ENCODE measurements around the gene KBTBD12. TPM values are rescaled to one million over a fixed set of nuclear protein-coding genes. Genes with fewer than 3 reads are reported as not detected.

The KBTBD12 gene
- total and polyA plus RNA-seq, 2 of the 13 experiments (the other 11 are each of a cell fraction or from before 2014, with no cell fraction given), result not detected

DNA sequence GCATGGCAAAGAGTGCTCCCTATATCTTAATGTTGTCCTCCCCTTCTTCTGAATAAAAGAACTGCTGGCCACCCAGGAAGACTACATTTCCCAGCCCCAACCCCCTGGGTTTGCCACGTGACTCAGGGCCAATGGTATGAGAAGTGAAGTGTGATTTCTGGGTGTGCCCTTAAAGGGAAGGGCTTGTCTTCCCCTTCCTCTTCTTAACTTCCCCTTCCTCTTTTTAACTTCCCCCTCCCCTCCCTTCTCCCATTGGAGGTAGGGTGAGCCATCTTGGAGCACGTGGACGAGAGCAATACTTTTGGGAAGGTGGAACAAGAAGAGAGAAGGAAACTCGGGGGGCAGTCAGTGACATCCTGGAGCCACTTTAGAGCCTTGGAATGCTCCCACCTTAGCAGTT is 6.8 kb upstream of the KBTBD12 start:
- POLR2A ChIA-PET, result no interaction called here
- Histone ChIP-seq H3K27ac (ENCODE audit: extremely low read length, insufficient read depth, low read length) (no peak overlapping the region), H3K36me3 (replicated peaks in 1 of 2; ENCODE audit: control insufficient read depth in 1 of 2, insufficient read depth in 2 of 2, low read length in 2 of 2) (no peaks in the 10 kb centered on the region), H4K20me1 (ENCODE audit: insufficient read depth, low read length) (no peaks in the 10 kb centered on the region), H3K9ac (ENCODE audit: insufficient read depth, low read depth, low read length) (no peak overlapping the region), H3K4me3 (replicated peaks in 1 of 3; ENCODE audit: insufficient read depth in 1 of 3, low read depth in 2 of 3, low read length in 3 of 3) (no peak overlapping the region), H3K4me2 (ENCODE audit: low read depth, low read length) (no peak overlapping the region), H3K4me1 (ENCODE audit: insufficient read depth, low read length) (no peaks in the 10 kb centered on the region), H2AFZ (ENCODE audit: low read length) (no peak overlapping the region), H3K79me2 (ENCODE audit: insufficient read depth, low read length) (no peaks in the 10 kb centered on the region), H3K9me3 (ENCODE audit: low read length) (no peaks in the 10 kb centered on the region), H3K27me3 (ENCODE audit: control insufficient read depth in 1 of 2, insufficient read depth in 2 of 2, low read length in 2 of 2) (no peaks in the 10 kb centered on the region; a peak in 2 of 5 replicates)
- CTCF ChIA-PET (ENCODE audit: low intra/inter-chr PET ratio, low total read pairs), result no interaction called here
- FAIRE-seq (no peak), DNase-seq (ENCODE audit: low spot score) (no peak), ATAC-seq (no peak)
- no TSS peak for BruUV-seq (replicated peaks)
- intact Hi-C loops (cut with micrococcal nuclease; ENCODE audit: unreplicated experiment), result no loop called here
- in situ Hi-C loops (cut with HindIII; ENCODE audit: extremely low pct_ligation_motif_present, low pct_unique_long_range_greater_than_20kb), result no loop called here
- TF ChIP-seq ZNF224 (CRISPR knock-in tag; IDR thresholded peaks at IDR 0.05) (no peak), ZSCAN31 (CRISPR knock-in tag; IDR thresholded peaks at IDR 0.05; ENCODE audit: low read depth) (no peak)
- 19% methylated on average over 4 of the region's 4 CpGs for WGBS (ENCODE audit: low lambda C conversion rate)

DNA sequence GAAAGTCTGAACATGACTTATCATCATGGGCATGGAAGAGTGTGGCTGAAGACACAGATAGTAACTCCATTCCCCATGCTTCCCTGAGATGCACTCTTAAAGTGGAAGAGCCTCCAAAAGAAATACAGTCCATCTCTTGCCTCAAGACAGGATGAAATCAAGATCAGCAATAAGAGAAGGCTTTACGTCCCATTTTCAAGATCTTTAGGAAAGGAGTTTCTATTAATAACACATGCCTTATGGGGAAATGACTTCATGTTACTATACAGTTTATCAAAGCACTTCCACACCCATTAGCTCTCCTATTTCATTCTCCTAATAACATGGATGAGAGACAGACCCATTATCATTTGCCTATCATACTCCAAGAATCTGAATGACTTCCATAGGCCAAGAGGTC is 6.1 kb upstream of the KBTBD12 start:
- no peaks in the 10 kb centered on the region for H4K20me1 ChIP-seq (ENCODE audit: insufficient read depth, low read length)
- ATAC-seq (no peak), DNase-seq (ENCODE audit: low spot score) (no peak), FAIRE-seq (no peak)
- CTCF ChIA-PET (ENCODE audit: low intra/inter-chr PET ratio, low total read pairs), result no interaction called here
- H3K4me1 ChIP-seq (ENCODE audit: insufficient read depth, low read length), result no peaks in the 10 kb centered on the region
- H3K27me3 ChIP-seq (ENCODE audit: control insufficient read depth in 1 of 2, insufficient read depth in 2 of 2, low read length in 2 of 2), result no peaks in the 10 kb centered on the region; a peak in 2 of 5 replicates
- no TSS peak for BruUV-seq (replicated peaks)
- H3K27ac ChIP-seq (ENCODE audit: extremely low read length, insufficient read depth, low read length), result no peak overlapping the region
- no peaks in the 10 kb centered on the region for H3K79me2 ChIP-seq (ENCODE audit: insufficient read depth, low read length)
- intact Hi-C loops (cut with micrococcal nuclease; ENCODE audit: unreplicated experiment) (no loop called here), in situ Hi-C loops (cut with HindIII; ENCODE audit: extremely low pct_ligation_motif_present, low pct_unique_long_range_greater_than_20kb) (no loop called here)
- WGBS (ENCODE audit: low lambda C conversion rate), result 35% methylated on average over 1 of the region's 1 CpG
- no peak overlapping the region for H3K4me3 ChIP-seq (replicated peaks in 1 of 3; ENCODE audit: insufficient read depth in 1 of 3, low read depth in 2 of 3, low read length in 3 of 3)
- H3K9ac ChIP-seq (ENCODE audit: insufficient read depth, low read depth, low read length), result no peak overlapping the region
- POLR2A ChIA-PET, result no interaction called here
- no peak overlapping the region for H2AFZ ChIP-seq (ENCODE audit: low read length)
- no peaks in the 10 kb centered on the region for H3K9me3 ChIP-seq (ENCODE audit: low read length)
- H3K4me2 ChIP-seq (ENCODE audit: low read depth, low read length), result no peak overlapping the region
- no peaks in the 10 kb centered on the region for H3K36me3 ChIP-seq (replicated peaks in 1 of 2; ENCODE audit: control insufficient read depth in 1 of 2, insufficient read depth in 2 of 2, low read length in 2 of 2)
- no peak for TF ChIP-seq ZBTB42 (CRISPR knock-in tag; IDR thresholded peaks at IDR 0.05)
- no peak for TF ChIP-seq ZNF282 (IDR thresholded peaks at IDR 0.05; ENCODE audit: partially characterized antibody)
- no peak for TF ChIP-seq KDM3A (CRISPR knock-in tag; IDR thresholded peaks at IDR 0.05; ENCODE audit: low read depth)
- no peak for TF ChIP-seq AKAP8 (CRISPR knock-in tag; IDR thresholded peaks at IDR 0.05)
- TF ChIP-seq, protein P1, sequence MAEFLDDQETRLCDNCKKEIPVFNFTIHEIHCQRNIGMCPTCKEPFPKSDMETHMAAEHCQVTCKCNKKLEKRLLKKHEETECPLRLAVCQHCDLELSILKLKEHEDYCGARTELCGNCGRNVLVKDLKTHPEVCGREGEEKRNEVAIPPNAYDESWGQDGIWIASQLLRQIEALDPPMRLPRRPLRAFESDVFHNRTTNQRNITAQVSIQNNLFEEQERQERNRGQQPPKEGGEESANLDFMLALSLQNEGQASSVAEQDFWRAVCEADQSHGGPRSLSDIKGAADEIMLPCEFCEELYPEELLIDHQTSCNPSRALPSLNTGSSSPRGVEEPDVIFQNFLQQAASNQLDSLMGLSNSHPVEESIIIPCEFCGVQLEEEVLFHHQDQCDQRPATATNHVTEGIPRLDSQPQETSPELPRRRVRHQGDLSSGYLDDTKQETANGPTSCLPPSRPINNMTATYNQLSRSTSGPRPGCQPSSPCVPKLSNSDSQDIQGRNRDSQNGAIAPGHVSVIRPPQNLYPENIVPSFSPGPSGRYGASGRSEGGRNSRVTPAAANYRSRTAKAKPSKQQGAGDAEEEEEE (CRISPR knock-in tag; IDR thresholded peaks at IDR 0.05; ENCODE audit: borderline replicate concordance), result no peak
- TF ChIP-seq, protein P2, sequence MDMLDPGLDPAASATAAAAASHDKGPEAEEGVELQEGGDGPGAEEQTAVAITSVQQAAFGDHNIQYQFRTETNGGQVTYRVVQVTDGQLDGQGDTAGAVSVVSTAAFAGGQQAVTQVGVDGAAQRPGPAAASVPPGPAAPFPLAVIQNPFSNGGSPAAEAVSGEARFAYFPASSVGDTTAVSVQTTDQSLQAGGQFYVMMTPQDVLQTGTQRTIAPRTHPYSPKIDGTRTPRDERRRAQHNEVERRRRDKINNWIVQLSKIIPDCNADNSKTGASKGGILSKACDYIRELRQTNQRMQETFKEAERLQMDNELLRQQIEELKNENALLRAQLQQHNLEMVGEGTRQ (IDR thresholded peaks at IDR 0.05; ENCODE audit: low read depth, low read length), result no peak
- TF ChIP-seq, protein P2 (CRISPR knock-in tag; IDR thresholded peaks at IDR 0.05; ENCODE audit: borderline replicate concordance), result no peak
- TF ChIP-seq, protein P3, sequence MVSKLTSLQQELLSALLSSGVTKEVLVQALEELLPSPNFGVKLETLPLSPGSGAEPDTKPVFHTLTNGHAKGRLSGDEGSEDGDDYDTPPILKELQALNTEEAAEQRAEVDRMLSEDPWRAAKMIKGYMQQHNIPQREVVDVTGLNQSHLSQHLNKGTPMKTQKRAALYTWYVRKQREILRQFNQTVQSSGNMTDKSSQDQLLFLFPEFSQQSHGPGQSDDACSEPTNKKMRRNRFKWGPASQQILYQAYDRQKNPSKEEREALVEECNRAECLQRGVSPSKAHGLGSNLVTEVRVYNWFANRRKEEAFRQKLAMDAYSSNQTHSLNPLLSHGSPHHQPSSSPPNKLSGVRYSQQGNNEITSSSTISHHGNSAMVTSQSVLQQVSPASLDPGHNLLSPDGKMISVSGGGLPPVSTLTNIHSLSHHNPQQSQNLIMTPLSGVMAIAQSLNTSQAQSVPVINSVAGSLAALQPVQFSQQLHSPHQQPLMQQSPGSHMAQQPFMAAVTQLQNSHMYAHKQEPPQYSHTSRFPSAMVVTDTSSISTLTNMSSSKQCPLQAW (CRISPR knock-in tag; IDR thresholded peaks at IDR 0.05), result no peak
- TF ChIP-seq, protein P4, sequence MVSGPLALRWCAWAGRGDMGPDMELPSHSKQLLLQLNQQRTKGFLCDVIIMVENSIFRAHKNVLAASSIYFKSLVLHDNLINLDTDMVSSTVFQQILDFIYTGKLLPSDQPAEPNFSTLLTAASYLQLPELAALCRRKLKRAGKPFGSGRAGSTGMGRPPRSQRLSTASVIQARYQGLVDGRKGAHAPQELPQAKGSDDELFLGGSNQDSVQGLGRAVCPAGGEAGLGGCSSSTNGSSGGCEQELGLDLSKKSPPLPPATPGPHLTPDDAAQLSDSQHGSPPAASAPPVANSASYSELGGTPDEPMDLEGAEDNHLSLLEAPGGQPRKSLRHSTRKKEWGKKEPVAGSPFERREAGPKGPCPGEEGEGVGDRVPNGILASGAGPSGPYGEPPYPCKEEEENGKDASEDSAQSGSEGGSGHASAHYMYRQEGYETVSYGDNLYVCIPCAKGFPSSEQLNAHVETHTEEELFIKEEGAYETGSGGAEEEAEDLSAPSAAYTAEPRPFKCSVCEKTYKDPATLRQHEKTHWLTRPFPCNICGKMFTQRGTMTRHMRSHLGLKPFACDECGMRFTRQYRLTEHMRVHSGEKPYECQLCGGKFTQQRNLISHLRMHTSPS (CRISPR knock-in tag; IDR thresholded peaks at IDR 0.05; ENCODE audit: low read depth), result no peak
- no peak for TF ChIP-seq NR3C1 (CRISPR knock-in tag; IDR thresholded peaks at IDR 0.05)

Data from HepG2 (cell line).